T-helper 22 cell (primary cell): ENCODE results near the gene OSBPL9.
"Not testable (repeated sequence)": the region's sequence is repeated elsewhere in the genome, so short reads cannot be mapped to it uniquely, and the experiment has no call there.

Experiments
- DNase-seq: peaks from one replicate; pipeline ENCODE4 v3.0.0-alpha.2; 2020; ENCODE audit warnings: low read depth

Gene OSBPL9

DNA sequence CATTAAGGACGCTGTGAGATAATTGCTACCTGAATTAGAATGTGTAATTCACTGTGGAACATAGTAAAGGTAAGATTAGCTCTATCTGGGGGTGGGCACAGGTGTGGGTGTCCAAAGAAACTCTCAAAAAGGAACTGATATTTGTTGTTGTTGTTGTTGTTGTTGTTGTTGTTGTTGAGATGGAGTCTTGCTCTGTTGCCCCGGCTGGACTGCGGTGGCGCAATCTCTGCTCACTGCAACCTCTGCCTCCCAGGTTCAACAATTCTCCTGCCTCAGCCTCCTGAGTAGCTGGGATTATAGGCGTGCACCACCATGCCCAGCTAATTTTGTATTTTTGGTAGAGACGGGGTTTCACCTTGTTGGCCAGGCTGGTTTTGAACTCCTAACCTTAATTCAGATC lies 6.8 kb upstream of the OSBPL9 start:
- DNase-seq: not testable (repeated sequence)

DNA sequence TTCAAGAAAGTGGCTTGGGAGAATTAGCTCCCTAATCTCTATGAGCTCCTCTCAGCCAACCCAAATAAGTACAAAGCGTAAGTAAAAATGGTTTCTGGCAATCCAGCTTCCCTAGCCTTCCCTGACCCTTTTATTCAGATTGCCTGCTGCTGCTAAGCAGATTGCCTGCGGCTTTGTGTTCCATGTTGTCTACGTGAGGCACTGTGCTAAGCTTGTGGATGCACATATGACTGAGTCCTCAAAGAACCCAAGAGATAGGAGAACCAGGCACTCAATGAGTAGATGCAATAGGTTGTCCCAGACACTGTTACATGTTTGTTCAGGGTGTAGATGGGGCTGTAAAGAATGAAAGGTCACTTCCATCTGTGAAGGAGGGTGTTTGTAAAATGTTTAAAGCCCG lies 6.3 kb upstream of the OSBPL9 start:
- no peak for DNase-seq

DNA sequence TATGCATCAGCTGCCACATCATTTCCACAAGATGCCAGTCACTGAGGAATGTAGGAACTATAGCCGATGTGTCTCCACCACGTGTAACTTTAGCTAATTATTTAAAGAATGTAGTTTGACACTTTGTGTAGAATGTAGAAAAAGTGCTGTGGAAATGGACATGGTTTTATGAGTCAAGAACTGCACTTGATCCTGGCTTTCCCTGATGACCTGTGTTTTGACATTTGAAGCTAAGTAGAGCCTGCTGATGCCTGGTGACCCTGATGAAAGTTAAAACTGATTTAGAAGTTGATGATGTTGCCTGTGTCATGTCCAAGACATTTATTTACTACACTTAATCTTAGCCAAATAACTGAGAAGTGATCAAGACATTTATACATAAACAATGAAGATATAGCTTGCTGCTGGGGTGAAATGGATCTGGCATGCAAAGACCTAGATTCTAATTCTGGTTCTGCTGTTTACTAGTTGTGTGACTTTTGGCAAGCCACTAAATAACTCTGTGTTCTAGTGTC lies 4.4 kb upstream of the OSBPL9 start:
- no peak for DNase-seq

GRCh38 chr1:51615780-51616291 lies 1.1 kb upstream of the OSBPL9 start:
- DNase-seq: no peak

GRCh38 chr1:51616490-51616889 lies 402 bp upstream of the OSBPL9 start:
- DNase-seq: no peak

DNA sequence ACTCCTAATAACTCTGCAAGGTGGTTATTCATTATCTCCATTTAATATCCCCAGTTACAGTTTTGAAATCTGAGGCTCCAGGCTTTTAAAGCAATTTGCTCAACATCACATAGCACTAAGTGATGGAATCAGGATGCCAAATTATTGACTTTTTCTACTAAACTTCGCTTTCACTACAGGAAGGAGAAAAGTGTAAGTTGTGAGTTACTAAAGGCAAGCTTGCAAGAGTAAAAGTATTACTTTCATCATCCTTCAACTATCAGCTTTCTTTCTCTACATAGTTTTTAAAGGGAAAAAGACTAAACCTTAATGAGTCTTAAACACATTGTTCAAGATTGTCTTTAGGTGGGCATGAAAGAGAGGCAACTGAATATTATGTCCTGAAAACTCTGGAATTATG lies 1.8 kb downstream of the OSBPL9 start:
- no peak for DNase-seq

GRCh38 chr1:51620470-51620869 lies 3.6 kb downstream of the OSBPL9 start:
- DNase-seq: no peak

- no peak for DNase-seq
These were observed 4.3 kb downstream of the OSBPL9 start for GRCh38 chr1:51621161-51621560.

GRCh38 chr1:51621841-51622454 lies 5.1 kb downstream of the OSBPL9 start:
- no peak for DNase-seq

- no peak for DNase-seq
These were observed 5.6 kb downstream of the OSBPL9 start for GRCh38 chr1:51622455-51622913.

DNA sequence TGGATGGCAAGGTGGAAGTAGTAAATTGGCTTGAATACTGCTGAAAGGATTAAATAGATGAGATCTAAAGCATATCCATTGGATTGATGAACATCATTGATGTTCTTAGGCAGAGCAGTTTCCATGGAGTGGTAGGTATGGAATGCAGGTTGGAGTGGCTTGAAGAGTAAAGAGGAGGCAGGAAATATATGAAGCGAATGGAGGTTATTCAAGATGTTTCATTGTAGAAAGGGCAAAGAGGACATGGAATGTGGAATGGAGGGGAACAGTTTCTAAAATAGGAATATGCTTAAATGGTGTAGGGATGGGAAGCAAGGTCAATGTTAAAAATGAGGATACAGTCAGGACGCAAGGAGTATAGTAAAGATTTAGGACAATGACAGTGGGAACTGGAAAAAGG lies 6.1 kb downstream of the OSBPL9 start:
- no peak for DNase-seq

DNA sequence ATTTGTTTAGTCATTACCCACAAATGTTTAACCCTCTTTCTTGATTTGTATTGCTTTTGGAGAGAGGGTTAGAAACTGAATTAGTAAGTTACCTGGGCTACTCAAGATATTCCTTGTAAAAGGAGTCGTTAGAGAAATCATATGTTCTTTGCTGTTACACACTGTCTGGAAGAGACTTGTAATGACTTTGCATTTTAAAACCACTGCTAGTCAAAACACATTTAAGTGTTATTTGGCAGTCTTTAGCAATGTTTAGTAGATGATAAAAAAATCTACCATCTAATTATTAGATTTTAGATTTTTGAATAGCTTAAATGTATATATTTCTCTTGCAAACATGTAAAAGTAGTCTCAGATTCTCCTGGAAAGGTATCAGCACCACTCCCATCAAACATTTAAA lies 6.6 kb downstream of the OSBPL9 start:
- DNase-seq: no peak

GRCh38 chr1:51624855-51625254 lies 8.0 kb downstream of the OSBPL9 start:
- no peak for DNase-seq

GRCh38 chr1:51627672-51628071 lies 10.8 kb downstream of the OSBPL9 start:
- DNase-seq: no peak

DNA sequence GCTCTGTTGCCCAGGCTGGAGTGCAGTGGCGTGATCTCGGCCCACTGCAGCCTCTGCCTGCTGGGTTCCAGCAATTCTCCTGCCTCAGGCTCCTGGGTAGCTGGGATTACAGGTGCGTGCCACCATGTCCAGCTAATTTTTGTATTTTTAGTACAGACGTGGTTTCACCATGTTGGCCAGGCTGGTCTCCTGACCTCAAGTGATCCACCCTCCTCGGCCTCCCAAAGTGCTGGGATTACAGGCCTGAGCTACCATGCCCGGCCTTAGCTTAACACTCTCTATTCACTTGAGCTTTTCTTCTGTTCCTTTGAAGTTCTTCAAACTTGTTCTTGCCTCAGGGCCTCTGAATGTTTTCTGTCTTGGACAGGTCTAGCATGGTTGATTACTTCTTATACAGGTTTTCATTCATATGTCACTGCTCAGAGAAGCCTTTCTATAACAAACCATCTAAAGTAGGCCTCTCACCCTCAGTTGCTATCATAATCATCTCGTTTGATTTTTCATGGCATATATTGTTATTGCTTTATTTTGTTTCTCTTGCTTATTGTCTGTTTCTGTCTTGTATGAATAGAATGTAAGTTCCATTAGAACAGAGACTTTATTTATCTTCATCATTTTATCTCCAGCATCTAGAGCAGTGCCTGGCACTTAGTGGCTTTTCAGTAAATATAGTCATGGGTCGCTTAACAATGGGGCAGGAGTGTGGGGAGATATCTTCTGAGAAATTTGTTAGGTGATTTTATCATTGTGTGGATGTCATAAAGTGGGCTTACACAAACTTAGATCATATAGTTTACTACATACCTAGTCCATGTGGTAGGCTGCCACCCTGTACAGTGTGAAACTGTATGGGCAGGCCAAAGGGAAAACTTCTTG lies 12.1 kb downstream of the OSBPL9 start:
- no peak for DNase-seq

DNA sequence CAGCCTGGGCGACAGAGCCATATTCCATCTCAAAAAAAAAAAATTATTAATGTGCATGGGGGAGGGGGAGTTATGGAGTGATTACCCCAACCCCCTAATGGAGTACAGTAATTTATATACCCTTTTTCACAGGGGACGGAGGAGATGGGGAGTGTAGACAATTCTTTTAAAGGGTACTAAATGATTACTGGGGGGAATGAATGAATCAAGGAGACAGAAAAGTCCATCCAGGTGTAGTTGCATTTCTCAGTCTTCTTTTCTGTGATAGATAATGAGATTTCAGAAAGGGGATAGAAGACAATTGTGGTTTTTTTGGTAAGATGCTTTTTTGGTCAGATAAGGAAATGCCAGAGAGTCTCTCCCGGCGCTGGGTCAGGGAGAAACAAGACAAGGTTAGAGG lies 13.0 kb downstream of the OSBPL9 start:
- DNase-seq: no peak

GRCh38 chr1:51630393-51630792 lies 13.5 kb downstream of the OSBPL9 start:
- no peak for DNase-seq

GRCh38 chr1:51630922-51631321 lies 14.0 kb downstream of the OSBPL9 start:
- no peak for DNase-seq

DNA sequence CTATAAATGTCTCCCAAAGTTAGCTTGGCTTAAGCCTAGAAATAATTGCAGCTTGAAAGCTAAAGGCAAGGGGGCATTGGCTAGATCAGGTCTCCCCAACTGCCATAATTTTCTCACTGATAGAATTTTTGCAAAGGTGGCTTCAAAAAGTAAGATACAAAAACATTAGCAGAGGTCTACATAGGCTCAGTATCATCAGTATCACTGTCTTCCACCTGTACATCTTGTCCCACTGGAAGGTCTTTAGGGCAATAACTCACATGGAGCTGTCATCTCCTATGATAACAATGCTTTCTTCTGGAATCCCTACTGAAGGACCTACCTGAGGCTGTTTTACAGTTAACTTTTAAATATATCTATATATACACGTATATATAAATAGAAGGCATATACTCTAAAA lies 14.9 kb downstream of the OSBPL9 start:
- no peak for DNase-seq

GRCh38 chr1:51634618-51635017 lies 17.7 kb downstream of the OSBPL9 start:
- no peak for DNase-seq

GRCh38 chr1:51635615-51636014 lies 18.7 kb downstream of the OSBPL9 start:
- no peak for DNase-seq

DNA sequence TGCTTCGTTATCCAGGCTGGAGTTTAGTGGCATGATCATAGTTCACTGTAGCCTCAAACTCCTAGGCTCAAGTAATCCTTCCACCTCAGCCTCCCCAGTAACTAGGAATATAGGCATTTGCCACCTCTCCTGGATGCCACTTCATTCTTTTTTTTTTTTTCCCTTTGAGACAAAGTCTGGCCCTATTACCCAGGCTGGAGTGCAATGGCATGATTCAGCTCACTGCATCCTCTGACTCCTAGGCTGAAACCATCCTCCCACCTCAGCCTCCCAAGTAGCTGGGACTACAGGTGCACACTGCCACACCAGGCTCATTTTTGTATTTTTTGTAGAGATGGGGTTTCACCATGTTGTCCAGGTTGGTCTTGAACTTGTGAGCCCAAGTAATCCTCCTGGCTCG lies 19.3 kb downstream of the OSBPL9 start:
- no peak for DNase-seq
